M059J (cell line): ENCODE data around the gene DUSP10. TPM values are rescaled to one million over a fixed set of nuclear protein-coding genes. Genes with fewer than 3 reads are reported as not detected.

Experiments used
- DNase-seq: peaks from one replicate; pipeline ENCODE4 v3.0.0-alpha.2; 2012; ENCODE audit warnings: low read depth
- total RNA-seq: library from RNA; depleted of rRNA; stranded (reverse); fragments of >200 nt; shearing (Covaris generic); gene quantifications from 2 replicates; pipeline ENCODE4 v1.2.3, GENCODE V29; 2014

DUSP10 gene
- total RNA-seq, 1 experiment from 2014 or later, result 51.8 TPM

DNA sequence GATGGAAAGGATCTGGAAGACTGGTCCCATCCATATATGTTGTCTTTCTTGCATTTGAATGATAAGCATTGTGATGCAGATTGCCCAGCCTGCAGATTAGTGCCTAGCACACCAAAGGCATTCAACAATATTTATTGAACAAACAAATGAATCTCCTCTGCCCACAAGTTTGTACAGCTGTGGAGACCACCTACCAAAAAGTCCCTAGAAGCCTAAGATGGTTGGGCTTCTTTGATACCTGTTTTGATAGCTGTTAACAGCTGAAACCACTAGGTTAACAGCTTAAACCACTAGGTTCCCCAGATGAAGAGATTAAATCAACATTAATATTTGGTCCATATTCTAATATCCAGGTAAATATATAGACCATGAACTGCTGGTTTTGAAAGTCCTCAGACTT, 9.8 kb downstream of the DUSP10 start:
- DNase-seq, result no peak

DNA sequence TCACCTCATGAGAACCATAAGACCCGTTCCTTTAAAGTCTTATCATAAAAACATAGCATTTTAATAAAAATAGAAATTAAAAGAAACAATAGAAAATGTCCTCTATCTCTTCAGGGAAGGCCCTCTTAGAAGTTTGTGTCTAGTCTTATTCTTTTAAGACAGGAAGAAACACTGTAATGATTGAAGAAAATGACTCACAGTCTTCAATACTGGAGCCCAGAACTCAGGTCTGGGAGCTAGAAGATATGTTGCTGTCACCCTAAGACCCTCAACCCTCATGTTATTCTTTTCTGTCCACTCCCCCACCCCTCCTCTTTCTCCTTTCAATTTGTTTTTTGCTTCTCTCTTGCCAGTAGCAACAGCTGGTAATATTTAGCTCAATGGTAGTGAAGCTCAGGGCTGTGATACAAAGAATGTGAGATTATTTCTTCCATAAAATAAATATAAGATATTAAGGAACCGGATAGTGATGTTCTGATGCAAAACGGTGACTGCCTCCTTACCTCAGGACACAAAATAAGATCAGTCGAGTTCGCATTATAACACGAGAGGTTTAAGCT, 12.0 kb downstream of the DUSP10 start:
- DNase-seq, result peak; percentile 31

DNA sequence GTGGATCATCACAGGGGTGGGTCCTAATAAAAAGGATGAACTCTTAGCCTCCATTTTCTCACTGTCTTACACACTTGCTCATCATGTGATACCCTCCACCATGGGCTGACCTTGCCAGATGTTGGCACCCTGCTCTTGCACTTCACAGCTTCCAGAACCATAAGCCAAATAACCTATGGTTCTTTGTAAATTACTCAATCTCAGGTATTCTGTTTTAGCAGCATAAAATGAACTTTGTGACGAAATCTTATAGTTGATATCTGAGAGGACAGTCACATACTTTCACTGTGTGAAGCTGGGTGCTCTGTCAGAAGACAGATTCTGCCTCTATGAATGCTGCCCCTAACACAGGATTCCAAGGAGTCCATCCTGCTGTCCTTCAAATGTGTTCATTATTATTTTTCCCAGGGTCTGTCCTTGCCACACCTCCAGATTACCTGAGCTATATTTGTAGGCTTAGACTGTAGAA, 13.8 kb downstream of the DUSP10 start:
- no peak for DNase-seq

DNA sequence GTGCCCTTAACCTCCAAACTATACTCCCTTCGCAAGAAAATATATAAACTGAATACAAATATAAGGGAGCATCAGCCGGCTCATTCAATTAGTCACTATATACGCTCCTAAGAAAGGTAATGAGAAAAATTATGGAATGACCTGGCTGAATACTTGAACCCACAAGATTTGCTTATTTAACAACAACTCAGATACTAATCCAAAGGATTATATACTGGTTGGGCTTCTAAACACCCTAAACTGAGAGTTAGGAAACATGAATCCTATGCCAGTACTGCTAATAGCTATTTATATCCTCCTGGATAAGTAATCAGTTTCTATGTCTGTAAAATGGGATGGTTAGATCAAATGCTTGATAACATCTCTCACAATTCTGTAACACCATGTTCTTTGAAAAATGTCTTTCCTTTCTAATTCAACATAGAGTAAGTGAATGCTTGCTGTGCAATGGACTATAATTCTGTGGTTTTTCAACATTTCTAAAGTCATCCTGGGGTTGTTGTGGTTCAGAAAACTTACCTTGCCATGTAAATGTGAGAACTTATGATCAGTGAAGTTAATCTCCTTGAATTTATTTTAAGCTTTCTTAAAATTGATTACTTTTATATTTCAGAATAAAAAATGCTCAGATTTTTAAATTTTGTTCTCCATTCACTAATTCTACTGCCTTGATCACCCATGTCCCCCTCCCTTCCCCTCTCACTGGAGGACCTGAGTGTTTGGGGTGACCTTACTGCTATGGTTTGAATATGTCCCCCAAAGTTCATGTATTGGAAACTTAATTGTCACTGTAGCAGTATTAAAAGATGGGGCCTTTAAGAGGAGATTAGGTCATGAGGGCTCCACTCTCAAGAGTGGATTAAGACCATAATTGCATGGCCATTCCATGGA, 14.5 kb downstream of the DUSP10 start:
- DNase-seq, result peak; percentile 44

DNA sequence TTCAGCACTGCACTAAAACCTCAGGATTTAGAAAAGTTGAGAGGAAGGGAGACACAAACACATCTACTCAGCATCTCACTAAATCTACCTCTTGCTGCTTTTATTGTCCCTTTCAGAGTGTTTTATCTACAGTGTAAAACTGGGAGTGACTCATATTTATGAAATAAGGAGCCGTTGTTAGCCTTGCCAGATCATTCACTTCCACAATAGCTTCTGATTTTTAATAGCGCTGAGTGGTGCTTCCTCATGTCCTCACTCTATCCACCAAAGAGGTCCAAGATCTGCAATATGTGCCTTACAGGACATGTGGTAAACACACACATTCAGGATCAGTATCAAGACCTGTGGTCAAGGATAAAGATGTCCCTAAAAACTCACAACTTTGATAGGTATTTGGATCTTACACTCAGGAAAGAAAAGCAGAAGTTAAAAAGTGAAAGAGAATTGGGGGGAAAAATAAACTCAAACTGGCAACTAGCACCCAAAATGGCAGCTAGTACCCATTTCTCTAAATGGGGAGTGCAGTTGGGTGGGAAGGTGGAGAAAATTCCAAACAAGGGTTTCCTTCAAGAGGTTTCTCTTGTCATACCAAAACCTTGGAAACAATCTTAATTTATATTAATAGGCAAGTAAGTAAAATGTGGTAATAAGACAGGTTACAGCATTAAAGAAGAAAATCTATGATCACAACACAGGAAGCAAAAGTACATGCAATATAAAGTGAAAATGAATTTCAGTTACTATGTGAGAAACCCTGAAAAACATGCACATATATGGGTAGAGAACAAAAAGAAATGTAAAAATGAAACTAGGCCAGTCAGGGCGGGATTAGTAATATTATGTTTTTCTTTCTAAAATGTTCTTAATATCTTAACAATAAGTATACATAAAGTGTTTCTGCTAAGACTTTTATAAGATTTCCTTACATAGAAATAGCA, 15.9 kb downstream of the DUSP10 start:
- DNase-seq, result peak; percentile 76

DNA sequence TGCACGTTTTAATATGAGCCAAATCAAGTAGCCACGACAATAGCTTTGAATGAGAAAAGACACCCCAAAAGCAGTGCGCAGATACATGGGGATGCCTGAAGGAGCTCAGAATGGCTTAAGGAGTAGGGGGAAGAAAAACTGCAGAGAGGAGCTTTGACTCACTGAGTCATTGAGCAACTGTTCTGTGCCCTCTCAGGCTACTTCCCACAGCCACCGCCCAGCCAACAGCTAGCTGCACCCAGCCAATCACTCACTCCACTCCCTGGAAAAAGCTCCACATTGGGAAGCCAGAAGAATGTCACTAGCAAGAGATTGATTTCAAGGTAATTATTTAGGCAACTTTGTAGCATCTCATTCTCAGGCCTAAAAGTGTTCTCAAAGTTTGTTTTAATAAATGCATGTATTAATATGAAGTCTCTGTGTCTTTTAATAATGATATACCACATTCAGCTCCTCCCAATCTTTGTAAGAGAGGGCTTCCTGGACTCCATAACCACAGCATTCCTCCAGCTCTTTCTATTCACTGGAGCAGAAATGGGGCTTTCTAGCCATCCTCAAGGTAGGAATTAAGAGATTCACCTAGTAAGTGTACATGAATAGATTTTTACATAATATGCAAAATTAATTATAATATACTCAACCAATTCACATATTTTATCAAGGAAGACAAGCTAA, 16.8 kb downstream of the DUSP10 start:
- DNase-seq, result peak; percentile 78

DNA sequence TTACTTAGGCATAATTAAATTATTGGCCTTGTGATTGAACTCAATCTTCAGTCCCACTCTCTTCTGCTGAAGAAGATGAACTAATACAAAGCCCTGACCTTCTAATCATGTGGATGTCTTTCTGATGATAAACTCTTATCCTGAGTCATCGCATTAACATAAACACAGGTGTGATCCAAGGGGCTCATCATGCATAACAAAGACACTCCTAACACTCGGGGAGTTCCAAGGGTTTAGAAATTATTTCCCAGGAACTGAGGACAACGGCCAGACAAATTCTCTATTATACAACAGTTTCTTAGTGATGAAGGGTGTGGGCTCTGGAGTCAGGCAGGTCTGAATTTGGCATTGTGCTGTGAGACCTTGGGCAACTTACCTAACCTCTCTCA, 18.0 kb downstream of the DUSP10 start:
- DNase-seq, result no peak

DNA sequence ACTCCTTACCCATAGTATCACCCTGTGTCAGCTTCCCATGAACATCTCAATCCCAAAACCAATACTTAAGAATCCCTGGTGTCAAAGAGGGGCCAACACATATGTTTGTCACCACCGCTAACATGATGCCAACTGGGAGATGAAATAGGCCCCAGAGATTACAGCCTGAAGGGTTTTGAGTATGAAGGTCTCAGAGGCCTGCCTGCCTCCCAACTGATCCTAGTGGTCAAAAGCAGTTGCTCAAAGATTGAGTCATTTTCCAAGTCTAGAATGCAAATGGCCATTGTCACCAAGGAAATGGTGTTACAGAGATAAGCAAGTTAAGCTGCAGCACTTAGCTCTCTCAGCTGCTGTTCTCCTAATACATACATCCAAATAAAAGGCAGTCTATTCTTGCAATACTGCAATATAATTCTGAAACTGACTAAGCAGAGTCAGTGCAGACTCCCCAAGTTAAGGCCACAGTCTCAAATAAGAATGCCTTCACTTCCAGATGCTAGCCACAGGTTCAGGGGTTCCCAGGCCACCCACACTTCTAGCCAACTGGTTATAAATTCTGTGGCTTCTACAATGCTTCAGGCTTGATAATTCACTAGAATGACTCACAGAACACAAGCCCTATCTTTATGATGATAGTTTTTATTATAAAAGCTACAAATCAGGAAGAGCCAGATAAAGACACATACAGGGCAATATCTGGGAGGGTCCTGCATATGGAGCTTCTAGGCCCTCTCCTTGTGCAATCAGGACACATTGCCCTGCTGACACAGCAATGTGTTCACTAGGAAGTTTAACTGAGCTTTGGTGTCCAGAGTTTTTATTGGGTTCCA, 18.7 kb downstream of the DUSP10 start:
- DNase-seq, result peak; percentile 89

DNA sequence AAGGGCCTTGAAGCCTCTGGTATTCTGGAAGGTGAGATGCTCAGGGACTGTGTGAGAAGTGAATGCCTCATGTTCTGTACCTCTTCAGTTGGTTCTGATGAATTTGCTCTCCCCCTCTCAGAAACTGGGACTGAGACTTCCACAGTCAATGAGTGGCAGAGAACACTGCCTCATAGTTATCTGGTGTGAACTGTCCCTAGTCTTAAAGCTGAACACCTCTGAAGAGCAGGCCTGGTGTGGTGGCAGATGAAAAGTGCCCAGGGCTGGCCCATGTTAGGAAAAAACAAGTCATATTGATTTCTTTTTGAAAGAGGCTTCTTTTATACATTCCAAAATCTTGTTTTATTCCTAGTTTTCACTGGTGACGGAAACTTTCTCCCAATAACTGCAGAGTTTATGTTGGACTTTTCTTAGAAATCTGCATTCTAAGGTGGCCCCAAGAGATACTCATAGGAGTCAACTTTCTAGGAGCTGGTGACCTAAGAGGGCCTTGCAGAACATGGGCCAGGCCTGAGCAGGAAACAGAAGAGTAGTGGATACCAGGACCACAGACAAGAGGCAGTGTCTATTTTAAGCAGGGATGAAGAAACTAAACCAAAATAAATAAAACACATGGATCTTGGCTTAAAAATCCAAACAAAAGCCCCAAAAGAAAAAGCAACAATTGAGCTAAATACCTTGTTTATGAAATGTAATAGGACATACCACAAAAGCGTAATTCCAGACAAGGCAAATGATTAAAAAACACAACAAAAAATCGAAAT, 19.5 kb downstream of the DUSP10 start:
- no peak for DNase-seq

DNA sequence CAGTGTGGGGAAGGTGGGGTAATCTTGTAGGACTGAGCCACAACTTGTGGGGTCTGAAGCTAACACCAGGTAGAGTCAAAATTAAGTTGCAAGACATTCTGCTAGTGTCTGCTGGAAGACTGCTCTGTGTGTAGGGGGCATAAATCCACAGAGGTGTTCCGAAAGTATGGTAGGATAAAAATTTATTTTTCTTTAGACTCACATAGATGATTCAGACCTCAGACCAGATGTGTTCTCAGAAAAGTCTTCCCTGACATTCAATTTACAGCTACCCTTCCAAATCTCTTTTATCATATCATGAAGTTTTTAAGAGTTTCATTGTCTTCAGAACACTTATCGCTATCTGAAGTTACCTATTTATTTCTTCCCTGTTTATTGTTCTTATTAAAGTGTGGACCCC, 21.3 kb downstream of the DUSP10 start:
- no peak for DNase-seq

DNA sequence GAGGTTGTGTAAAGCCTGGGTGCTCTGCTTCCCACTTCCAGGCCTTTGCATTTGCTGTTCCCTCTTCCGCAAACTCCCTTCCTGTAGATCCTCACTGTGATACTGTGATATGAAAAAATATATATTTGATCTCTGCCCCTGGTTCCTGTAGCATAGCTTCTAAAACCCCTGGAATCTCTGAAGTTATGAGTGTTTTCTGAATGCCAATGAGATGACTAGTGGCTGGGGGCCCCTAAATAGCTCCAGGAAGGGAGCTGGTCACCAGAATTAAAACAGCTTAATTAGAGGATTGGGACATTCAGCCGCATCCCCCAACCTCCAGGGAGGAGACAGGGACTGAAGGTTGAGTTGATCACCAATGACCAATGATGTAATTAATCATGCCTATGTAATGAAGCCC, 21.9 kb downstream of the DUSP10 start:
- peak; percentile 64 for DNase-seq

DNA sequence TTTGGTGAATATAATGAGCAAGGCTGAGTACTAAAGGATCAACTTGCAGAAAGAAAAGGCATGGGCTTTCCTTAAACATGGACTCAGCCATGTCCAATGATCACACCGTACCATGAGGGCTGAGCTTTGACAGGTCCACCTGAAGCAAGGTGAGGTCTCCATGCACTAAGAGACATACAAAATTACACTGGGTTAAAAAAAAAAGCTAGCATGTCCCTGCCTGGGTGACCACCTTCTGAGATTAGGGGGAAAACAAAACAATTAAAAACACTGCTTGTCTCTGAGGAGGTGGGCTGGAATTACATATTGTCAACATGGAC, 22.7 kb downstream of the DUSP10 start:
- no peak for DNase-seq

DNA sequence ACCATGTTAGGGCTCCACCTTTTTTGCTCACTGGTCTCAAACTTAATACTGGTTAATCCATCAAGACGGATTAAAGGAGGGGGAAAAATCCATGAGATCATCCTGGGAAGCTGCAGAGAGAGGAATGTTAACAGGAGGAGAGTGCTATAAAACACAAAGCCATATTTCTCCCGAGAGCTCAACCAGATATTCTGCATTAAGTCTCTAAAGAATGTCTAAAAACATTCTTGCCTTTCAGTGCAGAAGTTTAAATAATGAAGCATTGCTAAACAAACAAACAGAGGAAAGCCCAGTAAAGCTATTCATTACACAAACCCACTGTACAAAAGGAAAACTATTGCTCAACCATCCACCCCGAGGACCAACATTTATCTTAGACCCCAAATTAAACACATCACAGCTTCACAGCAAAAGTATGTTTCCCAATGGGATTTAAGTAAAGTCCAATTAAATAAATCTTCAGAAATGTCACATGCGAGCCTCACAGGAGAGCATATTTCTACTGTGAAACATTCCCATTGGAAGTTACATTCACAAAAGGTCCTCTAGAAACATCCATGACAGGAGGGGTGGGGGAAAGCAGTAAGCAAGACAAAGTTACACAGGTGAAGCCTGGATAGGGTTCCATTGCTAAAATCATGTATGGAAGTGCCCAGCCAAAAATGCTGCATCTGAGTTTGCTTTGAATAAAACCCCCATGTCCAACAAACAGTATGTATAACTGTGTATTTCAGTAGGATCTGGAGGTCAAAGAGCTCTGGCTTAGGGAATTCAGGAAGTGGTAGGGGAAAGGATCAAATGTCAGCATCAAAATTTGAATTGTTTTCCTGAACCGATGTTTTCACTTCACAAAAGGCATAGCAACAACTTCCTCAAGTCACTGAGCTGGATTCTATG, 23.3 kb downstream of the DUSP10 start:
- DNase-seq, result peak; percentile 88

DNA sequence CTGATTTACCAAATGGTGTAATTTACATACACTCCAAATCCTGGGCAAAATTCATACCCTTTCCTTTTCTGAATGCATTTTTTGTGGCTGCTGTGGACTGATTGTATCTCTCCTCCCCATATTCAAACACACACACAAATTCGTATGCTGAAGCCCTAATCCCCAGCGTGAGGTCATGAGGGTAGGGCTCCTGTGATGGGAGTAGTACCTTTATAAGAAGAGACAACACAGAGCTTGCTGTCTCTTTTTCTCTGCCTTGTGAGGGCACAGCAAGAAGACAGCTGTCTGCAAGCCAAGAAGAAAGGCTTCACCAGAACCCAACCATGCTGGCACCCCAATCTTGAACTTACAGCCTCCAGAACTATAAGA, 24.4 kb downstream of the DUSP10 start:
- DNase-seq, result no peak

DNA sequence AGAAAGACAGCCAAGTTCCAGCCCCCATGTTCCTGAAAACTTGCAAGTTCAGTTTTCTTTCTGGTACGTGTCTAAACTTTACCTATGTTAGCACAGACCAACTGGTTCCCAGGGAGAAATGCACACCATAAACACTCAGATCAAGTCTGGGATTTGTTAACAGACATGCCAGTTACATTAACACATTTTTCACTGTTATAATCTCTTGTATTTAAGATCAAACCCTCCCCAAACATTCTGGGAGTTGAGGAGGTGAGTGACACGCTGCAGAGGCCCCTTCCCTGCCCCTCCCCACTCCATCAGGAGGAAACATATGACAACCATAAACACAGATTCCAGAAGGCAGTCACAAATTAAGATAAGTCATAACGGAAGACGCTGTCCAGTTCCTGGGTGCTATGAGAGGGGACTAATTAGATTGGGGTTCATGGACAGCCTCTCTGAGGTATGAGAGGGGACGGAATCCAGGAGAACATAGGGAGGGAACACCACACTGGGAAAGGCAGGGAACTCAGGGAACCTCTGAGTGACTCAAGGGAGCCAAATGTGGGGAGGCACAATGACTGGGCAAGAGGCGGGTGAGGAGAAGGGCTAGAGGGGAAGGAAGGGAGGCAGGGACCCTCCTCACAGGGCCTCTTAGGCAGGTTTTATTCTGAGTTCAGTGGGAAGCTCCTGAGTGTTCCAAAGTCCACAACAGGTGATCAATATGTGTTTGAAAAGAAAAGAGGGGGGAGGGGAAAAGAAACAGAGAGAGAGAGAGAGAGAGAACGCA, 25.0 kb downstream of the DUSP10 start:
- DNase-seq, result no peak

DNA sequence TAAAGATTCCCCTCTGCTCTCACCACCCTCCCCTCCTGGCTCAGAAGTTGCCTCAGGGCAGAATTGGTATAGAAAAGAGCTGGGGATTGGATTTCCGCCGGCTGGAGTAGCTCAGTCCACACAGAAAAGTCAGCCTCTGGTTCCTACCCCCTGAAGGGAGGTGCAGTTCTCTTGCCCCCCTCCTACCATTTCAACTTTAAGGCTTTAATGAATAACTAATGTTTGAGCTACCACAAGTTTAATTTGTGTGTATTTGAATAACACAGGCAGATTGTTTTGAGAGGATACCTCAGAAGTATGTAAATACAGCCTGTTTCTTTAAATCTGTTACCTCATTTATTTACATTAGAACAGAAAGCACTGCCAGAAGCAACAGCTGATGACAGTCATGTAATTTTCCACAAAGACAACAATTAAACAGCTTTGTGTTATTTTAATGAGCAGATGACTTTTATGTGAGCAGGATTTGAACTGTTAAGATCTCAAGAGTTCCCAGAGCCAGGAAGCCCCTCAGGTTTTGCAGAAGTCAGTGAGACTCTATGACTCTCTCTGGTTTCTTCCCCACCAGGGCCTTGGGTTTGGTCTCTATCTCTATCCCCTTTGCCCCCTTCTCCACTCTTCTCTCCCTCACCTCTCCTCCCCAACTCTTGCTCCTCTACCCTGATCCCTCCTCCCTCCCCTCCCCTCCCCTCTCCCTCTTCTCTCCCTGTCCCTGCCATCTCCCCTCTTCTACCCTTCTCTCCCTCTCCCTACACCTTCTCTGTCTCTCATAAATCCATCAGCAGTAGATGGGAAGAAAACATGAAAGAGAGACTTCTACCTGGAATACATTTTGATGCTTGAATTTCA, 26.3 kb downstream of the DUSP10 start:
- peak; percentile 73 for DNase-seq
